C4-2B (cell line): ENCODE results near the gene MDP1.
"Not testable (repeated sequence)": the region's sequence is repeated elsewhere in the genome, so short reads cannot be mapped to it uniquely, and the experiment has no call there.

Source experiments
- H3K27ac ChIP-seq: fragments of 450-650 bp; 2 replicates; pipeline ENCODE4 v1.5.1; 2017
- CTCF ChIP-seq: fragments of 450-650 bp; conservative IDR thresholded peaks from 2 replicates; pipeline ENCODE4 v1.5.1; 2017; ENCODE audit warnings: mild to moderate bottlenecking
- ZFX ChIP-seq: fragments of 450-650 bp; IDR thresholded peaks from 2 replicates; pipeline ENCODE4 v1.6.1; 2017

Gene MDP1

GRCh38 chr14:24226473-24226872, 10.6 kb upstream of the MDP1 start:
- TF ChIP-seq ZFX (no peak), CTCF (no peak)
- no peak overlapping the region for H3K27ac ChIP-seq

- TF ChIP-seq ZFX (no peak), CTCF (no peak)
- H3K27ac ChIP-seq = no peak overlapping the region
Observed at GRCh38 chr14:24224618-24225071, 8.8 kb upstream of the MDP1 start.

- H3K27ac ChIP-seq = not testable (repeated sequence)
Observed at GRCh38 chr14:24222987-24223386, 7.1 kb upstream of the MDP1 start.

GRCh38 chr14:24219521-24219920, 3.7 kb upstream of the MDP1 start:
- H3K27ac ChIP-seq = no peak overlapping the region
- no peak for TF ChIP-seq ZFX
- TF ChIP-seq CTCF = no peak

- H3K27ac ChIP-seq = no peak overlapping the region
Observed at GRCh38 chr14:24219080-24219479, 3.2 kb upstream of the MDP1 start.

GRCh38 chr14:24216876-24217275, 1.0 kb upstream of the MDP1 start:
- H3K27ac ChIP-seq = not testable (repeated sequence)

More at GRCh38 chr14:24219080-24219479, 3.2 kb upstream of the MDP1 start:
- TF ChIP-seq CTCF = no peak
- no peak for TF ChIP-seq ZFX

- TF ChIP-seq ZFX = no peak
- TF ChIP-seq CTCF = no peak
- H3K27ac ChIP-seq = peak overlapping the region; percentile 71
Observed at GRCh38 chr14:24216345-24216699, 456 bp upstream of the MDP1 start.

GRCh38 chr14:24213866-24214662, 1.8 kb downstream of the MDP1 start:
- no peak overlapping the region for H3K27ac ChIP-seq
- TF ChIP-seq CTCF = no peak
- TF ChIP-seq ZFX = no peak
